T-helper 1 cell treated with Interleukin-12 subunit alpha and Interleukin-12 subunit beta and Interleukin-4 antibody, amounts not matched to agents 30 ng/mL and 1 ng/mL, for 36 hours (primary cell): Measurements from ENCODE around the gene PRR18. TPM values are rescaled to one million over a fixed set of nuclear protein-coding genes. Genes with fewer than 3 reads are reported as not detected.
"Not testable (repeated sequence)": the region's sequence is repeated elsewhere in the genome, so short reads cannot be mapped to it uniquely, and the experiment has no call there.

Experiments used
- intact Hi-C: fragments of 100-400 bp; cut with micrococcal nuclease; formaldehyde crosslinking; loops from one replicate; pipeline ENCODE4 v1.15.1; 2024
- total RNA-seq: library from RNA; stranded (reverse); gene quantifications from 2 replicates; pipeline ENCODE4 v1.2.3, GENCODE V29; 2022

Gene PRR18, protein sequence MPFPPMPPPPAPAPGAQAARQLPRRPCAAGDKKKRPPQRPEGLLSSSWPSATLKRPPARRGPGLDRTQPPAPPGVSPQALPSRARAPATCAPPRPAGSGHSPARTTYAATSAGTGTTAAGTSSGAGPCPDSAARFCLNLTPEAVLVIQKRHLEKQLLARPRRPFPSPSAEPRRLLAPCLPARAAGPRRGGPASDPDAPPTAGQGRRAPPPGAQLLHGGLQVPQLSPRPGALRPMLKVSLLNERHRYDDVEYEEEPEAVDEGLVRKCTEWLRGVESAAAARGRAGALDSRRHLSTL
- not detected in 2 replicates for total RNA-seq

DNA sequence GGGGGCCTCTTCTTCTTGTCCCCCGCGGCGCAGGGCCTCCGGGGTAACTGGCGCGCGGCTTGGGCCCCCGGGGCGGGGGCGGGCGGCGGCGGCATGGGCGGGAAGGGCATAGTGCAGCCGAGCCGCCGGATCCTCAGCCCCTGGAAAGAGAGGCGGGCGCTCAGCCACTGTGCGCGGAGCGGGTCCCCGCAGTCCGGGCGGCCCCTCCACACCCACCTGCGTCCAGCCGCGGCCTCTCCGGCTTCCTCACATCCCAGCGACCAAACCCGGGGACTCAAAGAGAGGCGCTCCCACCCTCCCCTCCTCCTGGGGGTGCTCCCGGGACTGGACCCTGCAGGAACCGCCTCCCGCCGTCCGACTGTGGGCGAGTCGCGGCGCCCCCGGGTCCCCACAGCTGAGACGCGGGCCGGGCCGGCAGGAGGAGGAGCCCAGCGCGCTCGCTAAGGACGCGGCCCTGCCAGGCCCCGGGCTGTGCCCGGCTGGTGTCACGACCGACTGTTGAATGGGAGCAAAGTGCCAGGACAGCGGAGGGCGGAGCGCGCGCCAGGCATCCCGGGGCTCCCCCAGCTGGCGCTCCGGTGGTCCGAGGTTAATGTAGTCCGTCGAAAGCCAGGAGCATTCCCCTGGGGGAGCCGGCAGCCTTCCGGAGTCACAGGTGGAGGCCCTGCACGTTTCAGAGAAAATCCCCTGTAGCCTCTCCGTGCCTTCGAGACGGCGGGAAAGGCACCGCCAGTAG, at the start of gene PRR18:
Gene PRR18 (minus strand): TSS at position 360 of the 736 bp plus-strand sequence. CDS start 250 bp downstream, at position 110.
- intact Hi-C loops, result no loop called here

DNA sequence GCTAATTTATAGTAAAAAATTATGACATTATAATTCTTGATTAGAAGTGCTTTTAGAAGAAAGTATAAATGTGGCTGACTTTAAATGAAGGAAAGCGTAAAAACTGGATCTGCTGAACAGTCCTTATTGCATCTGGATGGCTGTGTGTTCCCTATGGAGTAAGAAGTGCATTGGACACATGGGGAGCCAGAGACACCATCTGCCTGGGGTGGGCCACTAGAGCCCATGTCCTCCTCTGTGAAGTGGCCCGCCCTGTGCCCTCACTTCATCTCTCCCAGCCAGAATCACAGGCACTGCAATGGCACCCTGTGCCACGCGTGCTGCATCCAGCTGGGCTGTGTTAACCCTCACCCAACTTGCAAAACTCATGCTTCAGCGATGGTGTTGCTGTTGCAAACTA, 47.4 kb upstream of the PRR18 start:
- intact Hi-C loops, result no loop called here

DNA sequence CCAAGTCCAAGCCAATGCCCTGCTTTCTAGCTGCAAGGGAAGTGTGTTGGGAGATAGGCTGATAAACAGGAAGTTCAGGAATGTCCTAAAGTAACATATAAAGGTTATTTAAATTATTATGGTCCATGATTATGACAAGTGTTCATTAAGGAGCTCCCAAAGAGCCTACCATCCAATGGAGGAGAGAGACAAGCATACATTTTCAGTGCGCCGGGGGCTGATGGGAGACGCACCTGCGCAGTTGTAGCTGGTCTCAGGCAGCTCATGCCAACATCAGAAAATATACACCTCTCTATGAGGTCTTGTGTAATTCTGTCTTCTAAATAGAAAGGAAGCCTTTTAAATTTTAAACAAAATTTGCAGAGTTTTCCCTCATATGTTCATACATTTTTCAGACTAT, 46.8 kb upstream of the PRR18 start:
- intact Hi-C loops, result no loop called here

DNA sequence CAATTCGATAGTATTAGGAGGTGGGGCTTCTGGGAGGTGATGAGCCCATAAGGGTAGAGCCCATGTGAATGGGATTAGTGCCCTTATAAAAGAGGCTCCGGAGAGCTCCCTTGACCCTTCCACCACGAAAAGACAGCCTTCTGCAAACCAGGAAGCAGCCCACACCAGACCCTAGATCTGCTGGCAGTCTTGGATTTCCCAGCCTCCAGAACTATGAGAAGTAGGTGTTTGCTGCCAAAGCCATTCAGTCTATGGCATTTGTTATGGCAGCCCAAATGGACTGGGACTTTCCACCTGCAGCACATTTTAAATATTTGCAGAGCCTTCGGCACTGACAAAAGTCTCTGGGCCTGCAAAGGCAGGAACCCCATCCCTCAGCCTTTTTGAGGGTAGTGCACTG, 46.0 kb upstream of the PRR18 start:
- intact Hi-C loops, result no loop called here

DNA sequence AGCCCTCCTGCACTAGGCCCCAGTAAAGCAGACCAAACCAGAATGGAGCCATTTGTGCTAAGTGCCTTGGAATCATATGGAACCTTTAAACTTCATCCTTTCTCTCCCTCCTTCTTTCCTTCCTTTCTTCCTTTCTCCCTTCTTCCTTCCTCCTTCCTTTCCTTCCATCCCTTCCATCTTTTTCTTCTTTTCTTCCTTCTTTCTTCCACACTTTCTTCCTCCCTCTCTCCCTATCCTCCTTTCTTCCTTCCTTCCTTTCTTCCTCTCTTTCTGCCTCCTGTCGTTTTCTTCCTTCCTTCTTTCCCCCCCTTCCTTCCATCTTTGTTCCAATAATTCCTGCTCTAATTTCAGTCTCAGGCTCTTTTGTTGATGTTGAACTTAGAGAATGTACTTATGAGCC, 45.3 kb upstream of the PRR18 start:
- intact Hi-C loops, result no loop called here

DNA sequence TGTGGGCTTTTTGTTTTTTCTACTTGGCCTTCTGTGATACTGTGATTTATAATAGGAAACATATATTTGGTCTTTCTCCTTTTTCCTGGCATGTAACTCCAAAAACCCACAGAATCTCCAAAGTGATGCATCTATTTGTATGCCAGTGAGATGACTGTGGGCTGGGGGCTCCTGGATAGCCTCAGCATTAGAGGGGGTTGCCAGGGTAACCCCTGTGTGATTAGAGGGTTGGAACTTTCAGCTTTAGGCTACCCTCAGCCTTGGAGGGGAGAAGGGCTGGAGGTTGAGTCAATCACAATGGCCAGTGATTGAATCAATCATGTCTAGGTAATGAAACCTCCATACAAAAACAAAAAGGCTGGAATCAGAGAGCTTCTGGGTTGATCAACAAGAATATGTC, 44.7 kb upstream of the PRR18 start:
- intact Hi-C loops, result no loop called here

DNA sequence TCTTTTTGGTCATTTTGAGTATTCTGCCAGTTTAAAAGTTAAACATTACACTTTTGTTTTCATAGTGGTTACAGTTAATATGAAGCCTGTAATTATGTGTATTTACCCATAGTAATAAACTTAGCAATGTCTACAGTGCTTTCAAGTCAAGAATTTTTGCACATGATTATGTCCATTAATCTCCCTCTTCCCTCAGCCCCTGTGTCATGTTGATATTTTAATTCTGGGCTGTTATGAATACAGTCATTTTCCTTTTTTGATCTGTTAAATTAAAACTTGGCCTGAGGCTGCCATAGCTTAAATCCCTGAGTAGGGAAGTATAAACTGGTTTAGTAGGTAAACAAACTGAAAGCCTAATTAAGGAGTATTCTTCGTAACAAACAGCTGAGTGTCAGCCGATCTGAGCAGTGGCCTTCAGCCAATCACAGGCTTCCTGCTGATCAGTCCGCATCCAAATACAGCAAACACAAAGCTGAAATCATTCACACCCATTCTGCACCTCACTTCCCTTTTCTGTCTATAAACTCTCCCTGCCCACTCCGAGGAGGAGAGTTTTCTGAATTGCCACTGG, 43.6 kb upstream of the PRR18 start:
- intact Hi-C loops, result loop anchor here (2.0 kb wide), 1 partner anchor 15 kb away; no protein-coding TSS in a partner anchor

DNA sequence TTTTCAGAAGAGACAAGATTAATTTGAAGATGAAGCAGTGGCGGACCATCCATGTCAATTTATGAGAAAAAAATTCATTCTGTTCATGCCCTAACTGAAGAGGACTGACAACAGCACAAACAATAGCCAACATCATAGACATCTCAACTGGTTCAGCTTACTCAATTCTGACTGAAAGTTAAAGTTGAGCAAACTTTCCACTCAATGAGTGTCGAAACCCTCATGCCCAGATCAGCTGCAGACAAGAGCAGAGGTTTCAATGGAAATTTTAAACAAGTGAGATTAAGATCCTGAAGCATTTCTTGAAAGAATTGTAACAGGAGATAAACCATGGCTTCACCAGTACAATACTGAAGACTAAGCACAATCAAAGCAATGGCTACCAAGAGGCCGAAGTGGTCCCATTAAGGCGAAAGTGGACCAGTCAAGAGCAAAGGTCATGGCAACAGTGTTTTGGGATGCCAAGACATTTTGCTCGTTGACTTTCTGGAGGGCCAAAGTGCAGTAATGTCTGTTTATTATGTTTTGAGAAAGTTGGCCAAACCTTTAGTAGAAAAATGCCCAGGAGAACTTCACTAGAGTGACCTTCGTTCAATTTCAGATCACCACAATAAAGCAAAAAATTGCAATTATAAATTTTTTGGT, 40.2 kb upstream of the PRR18 start:
- intact Hi-C loops, result no loop called here

DNA sequence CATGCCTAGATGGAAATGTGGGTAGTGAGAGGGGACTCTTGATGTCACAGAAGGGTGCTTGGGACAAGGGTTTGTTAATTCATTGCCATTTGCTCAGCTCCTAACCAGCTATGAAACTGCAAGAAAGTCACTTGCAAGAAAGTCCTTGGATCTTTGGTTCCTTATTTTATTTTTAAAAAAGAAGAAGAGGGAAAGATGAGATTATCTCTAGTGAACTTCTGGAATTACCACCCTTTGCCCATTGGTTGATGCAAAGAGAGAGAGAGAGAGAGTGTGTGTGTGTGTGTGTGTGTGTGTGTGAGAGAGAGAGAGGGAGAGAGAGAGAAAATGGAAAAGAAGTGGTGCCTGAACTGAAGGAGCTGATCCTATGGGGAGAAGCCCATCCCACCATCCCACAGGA, 38.8 kb upstream of the PRR18 start:
- intact Hi-C loops, result no loop called here

DNA sequence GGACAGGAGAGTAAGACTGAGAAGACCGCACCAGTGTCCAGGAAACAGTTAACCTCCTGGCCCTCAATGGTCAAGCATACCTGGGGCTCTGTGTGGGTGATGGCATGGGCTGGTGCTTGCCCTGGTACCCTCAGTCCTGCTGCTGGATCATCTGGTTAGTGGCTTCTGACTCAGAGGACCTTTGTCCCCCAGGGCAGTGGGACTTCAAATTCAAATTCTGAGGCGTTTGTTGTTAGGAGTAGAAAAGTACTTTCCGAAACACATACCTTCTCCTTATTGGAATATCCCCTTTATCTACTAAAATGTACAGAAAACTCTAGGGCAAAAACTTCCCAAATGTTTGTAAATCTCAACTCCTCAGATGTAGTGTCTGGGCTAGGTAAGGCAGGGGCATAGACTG, 38.3 kb upstream of the PRR18 start:
- intact Hi-C loops, result no loop called here

DNA sequence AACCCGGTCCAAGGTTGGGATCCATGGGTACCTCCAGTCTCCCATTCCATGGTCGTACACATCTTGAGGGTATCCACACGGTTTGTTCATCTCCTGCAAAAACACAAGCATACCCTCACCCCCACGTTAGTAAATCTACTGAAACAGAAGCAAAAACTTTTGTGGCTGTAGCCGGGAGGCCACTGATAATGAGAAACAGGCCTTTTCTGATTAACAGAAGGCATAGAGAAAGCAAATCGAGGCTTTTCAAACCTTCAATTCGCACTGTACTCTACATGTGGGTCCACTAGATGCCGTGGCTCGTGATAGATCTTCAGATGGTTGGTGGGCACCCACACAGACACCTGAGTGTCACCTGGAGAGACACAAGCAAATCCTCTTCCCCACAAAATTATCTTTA, 37.5 kb upstream of the PRR18 start:
- intact Hi-C loops, result not testable (repeated sequence)

DNA sequence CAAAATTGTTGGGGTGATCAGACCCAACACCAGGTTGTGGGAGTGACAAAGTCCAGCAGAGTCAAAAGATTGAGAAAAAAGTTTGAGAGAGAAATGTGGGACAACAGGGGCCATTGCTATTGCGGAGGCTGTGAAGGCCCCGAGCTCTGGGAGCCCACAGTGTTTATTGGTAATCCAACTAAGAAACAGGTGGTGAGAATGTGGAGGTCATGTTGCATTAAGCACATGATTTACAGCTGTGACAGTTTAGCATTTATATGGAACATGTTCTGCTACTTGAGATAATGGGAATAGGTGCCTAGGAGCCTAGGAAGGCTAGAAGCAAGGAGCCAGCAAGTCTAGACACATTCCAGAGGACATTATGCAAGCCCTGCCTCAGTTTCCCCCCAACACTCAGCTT, 36.7 kb upstream of the PRR18 start:
- intact Hi-C loops, result loop anchor here (5.0 kb wide), 2 partner anchors 1007 to 1362 kb away; no protein-coding TSS in a partner anchor

DNA sequence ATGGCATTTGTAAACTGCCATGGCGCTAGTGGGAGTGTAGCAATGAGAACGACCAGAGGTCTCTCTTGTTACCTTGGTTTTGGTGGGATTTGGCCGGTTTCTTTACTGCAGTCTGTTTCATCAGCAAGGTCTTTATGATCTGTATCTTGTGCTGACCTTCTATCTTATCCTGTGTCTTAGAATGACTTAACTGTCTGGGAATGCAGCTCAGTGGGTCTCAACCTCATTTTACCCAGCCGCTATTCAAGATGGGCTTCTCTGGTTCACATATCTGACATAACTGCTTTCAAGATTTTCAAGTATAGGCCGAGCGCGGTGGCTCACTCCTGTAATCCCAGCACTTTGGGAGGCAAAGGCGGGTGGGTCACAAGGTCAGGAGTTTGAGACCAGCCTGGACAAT, 36.0 kb upstream of the PRR18 start:
- intact Hi-C loops, result loop anchor here (5.0 kb wide), 2 partner anchors 1008 to 1363 kb away; no protein-coding TSS in a partner anchor

DNA sequence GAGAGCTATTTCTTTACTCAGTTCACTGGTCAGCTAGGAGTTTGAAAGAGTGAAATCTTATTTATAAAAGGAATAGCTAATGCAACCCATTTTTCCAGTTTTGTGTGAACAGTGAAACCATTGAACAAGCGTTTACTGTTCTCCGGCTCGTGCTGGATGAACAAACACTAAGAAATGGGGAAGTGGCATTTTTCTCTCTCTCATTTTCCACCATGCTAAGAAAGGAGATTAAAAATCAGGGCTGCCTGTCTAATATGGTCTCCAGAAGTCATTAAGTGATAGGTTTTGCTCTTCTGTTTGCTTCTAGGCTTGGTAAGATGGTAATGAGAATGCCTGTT, 34.9 kb upstream of the PRR18 start:
- intact Hi-C loops, result loop anchor here (5.0 kb wide), 2 partner anchors 1009 to 1364 kb away; no protein-coding TSS in a partner anchor

DNA sequence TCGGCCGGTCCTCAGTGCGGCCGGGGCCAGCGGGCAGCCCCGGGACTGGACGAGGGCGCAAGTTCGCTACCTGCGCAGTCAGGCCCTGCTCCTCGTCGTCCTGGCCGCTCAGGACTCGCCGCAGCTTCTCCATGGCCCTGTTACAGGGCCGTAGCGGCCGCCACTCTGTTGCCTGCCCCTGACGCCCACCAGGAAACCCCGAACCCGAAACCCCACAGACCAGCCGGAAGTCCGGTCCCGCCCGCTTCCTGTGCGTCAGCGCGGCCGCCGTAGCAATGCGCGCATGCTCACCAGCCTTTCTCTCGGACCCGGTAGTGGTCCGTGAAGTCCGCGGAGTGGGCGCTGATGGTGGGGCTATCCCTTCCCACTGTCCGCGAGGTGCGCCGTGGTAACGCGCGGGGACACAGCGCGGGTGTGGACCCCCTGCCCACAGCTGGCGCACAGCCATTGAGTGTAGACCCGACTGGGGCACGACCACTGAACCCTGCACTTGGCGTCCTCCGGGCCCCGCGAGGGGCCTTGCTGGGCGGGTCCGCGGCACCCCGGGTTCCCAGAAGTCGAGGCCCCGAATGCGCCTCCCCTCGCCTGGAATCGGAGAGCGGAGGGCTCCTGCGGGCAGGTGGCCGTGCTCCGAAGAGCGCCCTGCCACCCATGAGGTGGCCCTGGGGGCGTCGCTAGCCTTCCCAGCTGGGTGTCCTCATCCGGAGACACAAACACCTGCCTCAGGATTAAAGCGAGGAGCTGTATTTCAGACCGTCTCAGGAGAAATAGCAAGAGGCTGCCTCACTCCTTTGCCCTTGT, 34.4 kb upstream of the PRR18 start, which contains the start of gene SFT2D1:
Gene SFT2D1 (minus strand): TSS at position 197 of the 801 bp plus-strand sequence. CDS start 64 bp downstream, at position 133.
- intact Hi-C loops, result loop anchor here (1.0 to 5.0 kb wide), 6 partner anchors 41 to 1365 kb away; partner anchors contain the start of genes CEP43 and RPS6KA2

DNA sequence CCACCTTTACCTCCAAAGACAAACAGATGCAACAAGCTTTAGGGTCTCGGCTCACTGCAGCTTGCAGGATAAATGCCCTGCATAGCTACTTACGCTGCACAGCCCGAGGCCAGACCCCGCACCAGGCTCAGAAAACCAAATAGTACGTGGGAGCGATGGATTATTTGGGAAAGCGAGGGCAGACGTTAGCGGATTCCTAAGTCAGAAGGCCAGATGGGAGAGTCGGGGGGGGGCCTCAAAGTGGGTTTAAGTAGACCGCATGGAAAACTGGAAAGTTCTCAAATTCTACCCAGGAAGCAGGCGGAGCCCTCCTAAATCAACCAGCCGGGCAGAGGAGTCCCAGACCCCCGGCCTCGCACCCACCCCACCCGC, 33.8 kb upstream of the PRR18 start:
- intact Hi-C loops, result loop anchor here (1.0 to 5.0 kb wide), 9 partner anchors 9 to 1365 kb away; partner anchors contain the start of genes CEP43, RNASET2 and RPS6KA2

DNA sequence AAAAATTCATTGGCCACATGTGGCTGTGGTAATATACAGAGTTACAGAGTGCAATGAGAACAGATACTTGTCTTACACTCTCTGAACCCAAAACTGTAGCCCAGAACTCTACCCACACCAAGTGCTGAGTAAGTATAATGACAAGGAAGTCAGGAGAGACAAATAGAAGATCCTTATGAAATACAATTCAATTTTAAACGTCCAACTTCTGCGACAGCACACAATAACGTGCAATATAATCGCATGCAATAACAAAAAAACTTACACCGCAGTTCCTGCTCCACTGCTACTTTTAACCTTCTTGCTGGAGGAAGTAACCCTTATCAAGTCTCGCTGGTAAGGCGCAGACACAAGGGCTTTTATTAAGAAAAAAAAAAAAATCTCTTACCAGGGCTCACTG, 33.3 kb upstream of the PRR18 start:
- intact Hi-C loops, result loop anchor here (1.0 to 5.0 kb wide), 5 partner anchors 8 to 1366 kb away; partner anchors contain the start of gene RNASET2

DNA sequence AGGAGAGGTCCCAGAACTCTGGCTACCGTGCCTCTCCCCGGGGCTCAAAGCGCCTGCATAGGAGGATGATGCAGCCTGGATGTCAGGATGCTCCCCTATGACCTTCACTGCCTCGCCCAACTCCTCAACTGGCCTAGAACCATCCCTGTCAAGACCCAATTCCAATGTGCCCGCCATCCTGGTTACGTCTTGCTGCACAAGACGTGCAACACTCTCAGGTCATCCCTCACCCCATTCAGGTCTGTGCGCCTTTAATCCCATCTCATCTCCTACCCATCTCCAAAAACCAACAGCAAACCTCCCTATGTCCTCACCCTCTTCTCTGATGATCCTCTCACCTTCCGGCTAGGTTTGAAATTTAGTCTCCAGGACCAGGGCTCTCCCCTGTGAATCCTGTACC, 30.7 kb upstream of the PRR18 start:
- intact Hi-C loops, result no loop called here

DNA sequence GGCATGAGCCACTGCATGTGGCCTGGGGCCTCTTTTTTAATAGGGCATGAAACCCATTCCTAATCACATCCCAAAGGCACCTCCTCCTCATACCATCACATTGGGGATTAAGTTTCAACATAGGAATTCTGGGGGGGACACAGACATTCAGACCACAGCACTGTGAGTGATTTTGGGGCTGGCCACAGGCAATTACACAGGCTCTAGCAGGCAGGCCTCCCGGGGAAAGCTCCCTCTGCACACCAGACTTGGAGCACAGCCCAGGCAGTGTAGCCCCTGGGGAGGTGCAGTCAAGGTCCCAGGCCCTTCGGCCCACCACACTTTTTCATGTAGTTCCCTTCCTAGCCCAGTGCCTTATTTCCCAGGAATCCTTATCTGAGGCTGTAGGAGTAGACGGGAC, 28.7 kb upstream of the PRR18 start:
- intact Hi-C loops, result no loop called here

DNA sequence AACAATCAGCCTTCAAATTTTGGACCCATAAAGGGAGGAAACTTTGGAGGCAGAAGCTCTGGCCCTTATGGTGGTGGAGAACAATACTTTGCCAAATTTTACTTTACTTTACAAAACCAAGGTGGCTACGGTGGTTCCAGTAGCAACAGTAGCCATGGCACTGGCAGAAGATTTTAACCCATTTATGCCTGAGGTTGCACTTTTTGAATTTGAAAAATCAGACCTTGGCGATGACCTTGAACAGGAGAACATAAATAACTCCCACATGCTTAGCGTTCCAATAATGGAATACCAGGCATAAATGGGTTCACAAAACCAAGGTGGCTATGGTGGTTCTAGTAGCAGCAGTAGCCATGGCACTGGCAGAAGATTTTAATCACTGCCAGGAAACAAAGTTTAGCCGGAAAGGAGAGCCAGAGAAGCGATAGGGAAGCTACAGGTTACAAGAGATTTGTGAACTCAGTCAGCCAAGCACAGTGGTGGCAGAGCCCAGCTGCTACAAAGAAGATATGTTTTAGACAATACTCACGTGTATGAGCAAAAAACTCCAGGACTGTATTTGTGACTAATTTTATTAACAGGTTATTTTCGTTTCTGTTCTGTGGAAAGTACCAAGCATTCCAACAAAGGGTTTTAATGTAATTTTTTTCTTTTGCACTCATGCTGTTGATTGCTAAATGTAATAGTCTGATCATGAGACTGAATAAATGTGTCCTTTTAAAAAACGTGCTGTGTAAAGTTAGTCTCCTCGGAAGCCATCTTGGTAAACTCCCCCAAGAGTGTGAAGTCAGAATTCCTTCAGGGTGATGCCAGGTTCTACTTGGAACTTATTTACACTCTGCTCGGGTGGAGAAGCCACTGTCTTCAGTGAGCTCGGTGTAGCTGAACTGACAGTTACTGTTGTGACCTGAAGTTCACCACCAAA, 27.4 kb upstream of the PRR18 start:
- intact Hi-C loops, result no loop called here
